Liver (tissue), 9 donors: ENCODE results near the gene KIF6. TPM values are rescaled to one million over a fixed set of nuclear protein-coding genes. Genes with fewer than 3 reads are reported as not detected.

Experiments used
- DNase-seq: peaks from one replicate; pipeline ENCODE4 v3.0.0-alpha.2; 2017; ENCODE audit warnings: low spot score
- H3K27ac ChIP-seq, 2 donors: one replicate each; pipeline ENCODE4 v1.7.0; 2013; ENCODE audit warnings: inconsistent platforms in 2 of 2, low read length in 2 of 2, control low read depth in 1 of 2, low read depth in 1 of 2, mild to moderate bottlenecking in 1 of 2
- H3K27me3 ChIP-seq, 4 donors: one replicate each; pipeline versions ENCODE4 v1.6.1 to v1.7.0; 2013; ENCODE audit warnings: low read length in 3 of 4, inconsistent platforms in 1 of 4, mild to moderate bottlenecking in 1 of 4, moderate library complexity in 1 of 4; ENCODE audit not compliant: control insufficient read depth in 4 of 4, insufficient read depth in 4 of 4
- H3K36me3 ChIP-seq, 4 donors: one replicate each; pipeline versions ENCODE4 v1.6.1 to v1.7.0; 2013; ENCODE audit warnings: low read length in 3 of 4, mild to moderate bottlenecking in 3 of 4, low read depth in 1 of 4, moderate library complexity in 1 of 4; ENCODE audit not compliant: control insufficient read depth in 4 of 4, insufficient read depth in 3 of 4
- H3K4me1 ChIP-seq, 4 donors: one replicate each; pipeline versions ENCODE4 v1.6.1 to v1.7.0; 2013; ENCODE audit warnings: low read length in 3 of 4, mild to moderate bottlenecking in 3 of 4, moderate library complexity in 1 of 4; ENCODE audit not compliant: control insufficient read depth in 4 of 4, insufficient read depth in 4 of 4
- H3K4me3 ChIP-seq, 3 donors: one replicate each; pipeline versions ENCODE4 v1.6.1 to v1.7.0; 2013; ENCODE audit warnings: low read length in 3 of 3, control low read depth in 1 of 3, low read depth in 1 of 3, mild to moderate bottlenecking in 1 of 3
- H3K9ac ChIP-seq, 2 donors: one replicate each; pipeline ENCODE4 v1.7.0; 2013; ENCODE audit warnings: low read length in 2 of 2, mild to moderate bottlenecking in 2 of 2, moderate library complexity in 2 of 2, control low read depth in 1 of 2, low read depth in 1 of 2
- H3K9me3 ChIP-seq, 4 donors: one replicate each; pipeline versions ENCODE4 v1.6.1 to v1.7.0; 2013; ENCODE audit warnings: low read length in 3 of 4; ENCODE audit not compliant: control insufficient read depth in 4 of 4
- ATF3 ChIP-seq: IDR thresholded peaks from 2 replicates; pipeline ENCODE4 v1.6.1; 2016; ENCODE audit warnings: antibody characterized with exemption
- CTCF ChIP-seq: fragments of 150-350 bp; IDR thresholded peaks from 2 replicates; pipeline ENCODE4 v1.5.1; 2017; ENCODE audit warnings: improper control_type of control experiment, low read depth, low read length; ENCODE audit not compliant: missing input control
- EGR1 ChIP-seq, 2 donors: IDR thresholded peaks; 2 replicates each; pipeline ENCODE4 v1.6.1; 2016 to 2018; ENCODE audit warnings: antibody characterized with exemption in 2 of 2, low read depth in 2 of 2
- FOXA1 ChIP-seq: IDR thresholded peaks from 2 replicates; pipeline ENCODE4 v1.6.1; 2016; ENCODE audit warnings: antibody characterized with exemption
- FOXA2 ChIP-seq: IDR thresholded peaks from 2 replicates; pipeline ENCODE4 v1.6.1; 2016; ENCODE audit warnings: antibody characterized with exemption
- GABPA ChIP-seq, 2 donors: IDR thresholded peaks in 1 of 2; conservative IDR thresholded peaks in 1 of 2; 2 replicates each; pipeline ENCODE4 v1.6.1; 2016; ENCODE audit warnings: antibody characterized with exemption in 2 of 2, mild to moderate bottlenecking in 1 of 2, moderate library complexity in 1 of 2
- HNF4A ChIP-seq, 2 donors: conservative IDR thresholded peaks; 2 replicates each; pipeline ENCODE4 v1.6.1; 2016; ENCODE audit warnings: antibody characterized with exemption in 2 of 2, mild to moderate bottlenecking in 2 of 2
- HNF4G ChIP-seq: IDR thresholded peaks from 2 replicates; pipeline ENCODE4 v1.6.1; 2016; ENCODE audit warnings: antibody characterized with exemption
- JUND ChIP-seq, 2 donors: IDR thresholded peaks; 2 replicates each; pipeline ENCODE4 v1.6.1; 2016; ENCODE audit warnings: antibody characterized with exemption in 2 of 2
- MAX ChIP-seq: IDR thresholded peaks from 2 replicates; pipeline ENCODE4 v1.6.1; 2016; ENCODE audit warnings: antibody characterized with exemption
- NR2F2 ChIP-seq: IDR thresholded peaks from 2 replicates; pipeline ENCODE4 v1.6.1; 2016; ENCODE audit warnings: antibody characterized with exemption
- RAD21 ChIP-seq, 2 donors: IDR thresholded peaks; 2 replicates each; pipeline ENCODE4 v1.6.1; 2016; ENCODE audit warnings: antibody characterized with exemption in 2 of 2, mild to moderate bottlenecking in 2 of 2
- REST ChIP-seq: IDR thresholded peaks from 2 replicates; pipeline ENCODE4 v1.6.1; 2016; ENCODE audit warnings: antibody characterized with exemption, mild to moderate bottlenecking
- RXRA ChIP-seq, 2 donors: IDR thresholded peaks; 2 replicates each; pipeline ENCODE4 v1.6.1; 2017 to 2018; ENCODE audit warnings: antibody characterized with exemption in 2 of 2, mild to moderate bottlenecking in 1 of 2
- SP1 ChIP-seq: IDR thresholded peaks from 2 replicates; pipeline ENCODE4 v1.6.1; 2018; ENCODE audit warnings: antibody characterized with exemption, mild to moderate bottlenecking
- TAF1 ChIP-seq: conservative IDR thresholded peaks from 2 replicates; pipeline ENCODE4 v1.6.1; 2016; ENCODE audit warnings: antibody characterized with exemption, mild to moderate bottlenecking
- YY1 ChIP-seq: IDR thresholded peaks from 2 replicates; pipeline ENCODE4 v1.6.1; 2016; ENCODE audit warnings: antibody characterized with exemption, mild to moderate bottlenecking
- ZBTB33 ChIP-seq: IDR thresholded peaks from 2 replicates; pipeline ENCODE4 v1.6.1; 2016; ENCODE audit warnings: antibody characterized with exemption
- WGBS: extraction: QIAGEN DNeasy Blood & Tissue Kit; methylation state at CpG from one replicate; pipeline ENCODE4 v1.1.7; 2013; 5-methylcytosine and 5-hydroxymethylcytosine counted together
- polyA plus RNA-seq, 2 donors: library from polyadenylated mRNA; stranded (reverse) in 1 of 2; unstranded in 1 of 2; fragments of 200-250 nt in 1 of 2; fragments of >200 nt in 1 of 2; fragmentation: Nextera tagmentation in 1 of 2; extraction: Ambion mirVana in 1 of 2; gene quantifications; one replicate each; pipeline versions ENCODE4 v1.2.1 to v1.2.3, GENCODE V29; 2013 to 2015
- total RNA-seq, 2 donors: library from RNA; depleted of rRNA; stranded (reverse); fragments of >200 nt; gene quantifications; one replicate each; pipeline ENCODE4 v1.2.3, GENCODE V29; 2014
- donor health status: healthy.
- donor health status: healthy.
- donor health status: healthy.
- donor health status: healthy.
- donor health status: healthy.

KIF6 gene
- total and polyA plus RNA-seq, 4 donors = 0.17 to 7.5 (median 0.29) TPM

- Histone ChIP-seq H3K27ac (no peak overlapping the region), H3K4me1 (peaks cover 0 to 20% (median 16%) of the 10 kb centered on the region in 4 donors), H3K4me3 (peak overlapping the region in 1 of 3 donors; percentile 31), H3K9ac (no peak overlapping the region), H3K9me3 (no peaks in the 10 kb centered on the region), H3K36me3 (no peaks in the 10 kb centered on the region), H3K27me3 (peaks cover 0 to 6% (median 0%) of the 10 kb centered on the region in 4 donors)
- TF ChIP-seq SP1 (no peak), CTCF (no peak), HNF4A (conservative IDR thresholded peaks at IDR 0.05) (peak; percentile 31 to 50), ATF3 (no peak), HNF4G (no peak), MAX (no peak), YY1 (no peak), RXRA (IDR thresholded peaks at IDR 0.05) (peak in 1 of 2 donors; percentile 15)
- DNase-seq = no peak
- 7% methylated on average over 45 of the region's 45 CpGs for WGBS
Observed at GRCh38 chr6:39312912-39313525, 412.2 kb downstream of the KIF6 start.

- H3K9me3 ChIP-seq = no peaks in the 10 kb centered on the region
- H3K27ac ChIP-seq = no peak overlapping the region
- H3K9ac ChIP-seq = no peak overlapping the region
- no peaks in the 10 kb centered on the region for H3K36me3 ChIP-seq
- 74% methylated on average over 4 of the region's 4 CpGs for WGBS
- DNase-seq = no peak
- TF ChIP-seq MAX (no peak), RAD21 (IDR thresholded peaks at IDR 0.05) (no peak), NR2F2 (no peak), HNF4G (no peak), ATF3 (no peak), HNF4A (conservative IDR thresholded peaks at IDR 0.05) (no peak), JUND (IDR thresholded peaks at IDR 0.05) (no peak), ZBTB33 (no peak), SP1 (no peak), CTCF (no peak), FOXA1 (no peak), EGR1 (IDR thresholded peaks at IDR 0.05; ENCODE audit: low read depth in 2 of 2) (no peak), FOXA2 (no peak), REST (no peak), GABPA (IDR thresholded peaks at IDR 0.05 in 1 of 2, conservative IDR thresholded peaks at IDR 0.05 in 1 of 2) (no peak), YY1 (no peak), TAF1 (no peak), RXRA (IDR thresholded peaks at IDR 0.05) (no peak)
- H3K4me3 ChIP-seq = no peak overlapping the region
- peaks cover 0 to 20% (median 16%) of the 10 kb centered on the region in 4 donors for H3K4me1 ChIP-seq
- H3K27me3 ChIP-seq = peaks cover 0 to 6% (median 0%) of the 10 kb centered on the region in 4 donors
Observed at GRCh38 chr6:39310542-39310941, 414.7 kb downstream of the KIF6 start.
